HG03378 (cell line): ENCODE measurements around the gene PTGER2.

Source experiments
- ATAC-seq: cut with Tn5 transposase; IDR thresholded peaks from one replicate; pipeline ENCODE4 v1.9.1; 2021; ENCODE audit warnings: mild to moderate bottlenecking, moderate library complexity; ENCODE audit not compliant: unreplicated experiment

PTGER2 gene

DNA sequence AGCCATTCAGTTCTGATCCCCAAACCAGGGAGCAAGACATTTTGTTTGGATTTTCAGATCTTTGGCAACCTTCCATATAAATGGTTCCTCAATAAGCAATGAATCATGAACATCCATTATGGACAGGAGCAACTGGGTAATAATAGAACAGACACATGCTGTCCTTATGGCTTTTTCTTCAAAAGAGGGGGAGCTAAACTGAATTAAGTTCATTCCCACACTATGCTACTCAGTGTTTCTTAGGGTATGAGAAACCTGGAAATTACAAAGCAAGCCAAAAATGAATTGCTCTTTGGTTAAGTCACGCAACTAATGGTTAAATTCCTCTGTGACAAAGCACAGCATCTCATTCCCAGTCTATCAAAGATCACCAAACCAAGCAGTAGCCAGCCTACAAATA, 51.0 kb downstream of the PTGER2 start:
- no peak for ATAC-seq

DNA sequence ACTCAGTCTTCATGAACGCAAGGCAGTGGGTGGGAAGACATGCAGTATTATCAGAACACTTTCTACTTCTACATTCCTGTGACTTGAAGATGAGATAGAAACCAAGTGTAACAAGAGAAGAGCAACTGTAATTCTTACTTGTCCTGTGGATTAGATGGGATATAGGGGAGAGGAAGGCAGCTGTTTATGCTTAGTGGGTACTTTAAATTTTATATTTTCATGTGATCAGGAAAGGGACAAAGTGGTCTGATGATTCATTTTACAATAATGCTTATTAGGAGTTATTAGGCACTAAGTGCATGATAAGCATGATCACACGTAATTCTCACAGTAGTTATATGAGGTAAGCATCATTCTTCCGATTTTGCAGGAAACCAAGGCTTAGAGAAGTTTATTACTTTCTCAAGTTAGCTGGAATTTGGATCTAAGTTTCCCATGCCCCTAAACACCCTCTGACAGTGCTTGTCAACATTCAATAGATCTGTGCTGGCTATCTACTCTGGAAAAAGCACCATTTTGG, 52.7 kb downstream of the PTGER2 start:
- ATAC-seq, result no peak

DNA sequence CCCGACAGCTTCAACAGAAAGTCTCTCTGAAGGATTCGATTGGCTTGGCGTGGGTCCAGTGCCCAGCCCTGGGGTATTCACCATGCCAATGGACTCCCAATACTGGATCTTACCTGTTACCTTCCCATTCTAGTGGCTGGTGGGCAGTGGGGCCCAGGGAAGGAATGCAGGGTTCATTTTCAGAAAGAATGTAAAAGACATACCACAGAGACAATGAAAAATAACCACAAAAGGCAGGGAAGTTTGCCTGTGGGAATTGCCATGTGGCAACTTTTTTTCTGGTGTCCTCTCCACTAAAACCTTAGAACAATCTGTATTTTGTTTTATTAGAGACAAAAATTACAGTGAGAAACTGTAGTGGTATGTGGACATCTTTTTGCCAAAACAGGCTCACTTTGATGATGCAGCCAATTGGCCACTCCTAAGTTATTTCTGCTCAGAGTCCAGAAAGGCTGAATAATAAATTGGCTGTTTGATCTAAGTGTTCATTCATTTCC, 55.2 kb downstream of the PTGER2 start:
- no peak for ATAC-seq

DNA sequence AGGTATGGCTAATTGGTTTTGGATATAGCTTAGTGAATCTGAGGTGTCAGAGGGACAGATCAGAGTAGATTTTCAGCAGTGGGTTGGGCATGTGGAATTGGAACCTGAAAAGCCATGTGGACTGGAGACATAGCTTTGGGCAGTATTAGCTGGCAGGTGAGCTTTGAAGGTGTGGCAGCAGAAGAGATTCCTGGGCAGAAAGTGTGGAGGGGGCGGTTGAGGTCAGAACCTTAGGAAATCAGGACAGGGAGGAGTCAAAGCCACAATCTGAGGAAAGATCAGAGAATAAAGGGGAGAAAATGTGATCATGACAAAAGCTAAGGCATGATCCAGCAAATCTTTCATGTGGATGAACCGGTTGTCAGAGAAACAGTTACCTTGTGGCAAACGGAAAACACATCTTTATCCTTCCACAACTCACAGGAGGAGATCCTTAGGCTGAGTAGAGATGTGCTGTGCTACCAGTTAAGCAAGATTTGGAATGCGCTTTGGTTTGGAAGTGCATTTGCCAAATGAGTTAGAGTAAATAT, 56.4 kb downstream of the PTGER2 start:
- ATAC-seq, result no peak

DNA sequence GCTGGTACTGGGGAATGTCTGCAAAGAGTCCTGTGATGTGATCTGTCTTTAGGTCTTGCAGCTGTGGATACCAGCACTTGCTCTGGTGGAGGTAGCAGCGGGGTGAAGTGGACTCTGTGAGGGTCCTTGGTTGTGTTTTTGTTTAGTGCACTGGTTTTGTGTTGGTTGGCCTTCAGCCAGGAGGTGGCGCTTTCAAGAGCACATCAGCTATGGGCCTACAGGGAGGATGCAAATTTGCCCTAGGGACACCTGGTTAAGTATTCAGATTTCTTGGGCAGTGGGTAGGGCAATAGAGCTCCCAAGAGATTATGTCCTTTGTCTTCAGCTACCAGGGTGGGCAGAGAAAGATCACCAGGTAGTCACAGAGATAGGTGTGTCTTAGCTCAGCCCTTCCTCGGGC, 63.8 kb downstream of the PTGER2 start:
- ATAC-seq, result no peak
